DMS153 treated with DMSO at 0.1 percent for 48 hours (cell line): ENCODE measurements around the gene HTR3B.
"Not testable (repeated sequence)": the region's sequence is repeated elsewhere in the genome, so short reads cannot be mapped to it uniquely, and the experiment has no call there.

ENCODE experiments used
- DNase-seq: peaks from one replicate; lab custom pipeline; 2025; ENCODE audit not compliant: unreplicated experiment; lab: John Stamatoyannopoulos, UW

HTR3B gene

GRCh38 chr11:113904379-113905101 is at the start of gene HTR3B:
Gene HTR3B (plus strand): TSS chr11:113904796. CDS start chr11:113904934, 138 bp downstream.
- DNase-seq = no peak

GRCh38 chr11:113855803-113856202 is 48.8 kb upstream of the HTR3B start:
- no peak for DNase-seq

- DNase-seq = no peak
Observed at GRCh38 chr11:113856966-113857759, 47.4 kb upstream of the HTR3B start.

GRCh38 chr11:113859665-113860064 is 44.9 kb upstream of the HTR3B start:
- DNase-seq = no peak

GRCh38 chr11:113862435-113862834 is 42.2 kb upstream of the HTR3B start:
- no peak for DNase-seq

- no peak for DNase-seq
Observed at GRCh38 chr11:113864410-113864809, 40.2 kb upstream of the HTR3B start.

- no peak for DNase-seq
Observed at GRCh38 chr11:113865873-113866272, 38.7 kb upstream of the HTR3B start.

- DNase-seq = no peak
Observed at GRCh38 chr11:113867843-113868503, 36.6 kb upstream of the HTR3B start.

GRCh38 chr11:113871336-113871735 is 33.3 kb upstream of the HTR3B start:
- no peak for DNase-seq

- no peak for DNase-seq
Observed at GRCh38 chr11:113873236-113873626, 31.4 kb upstream of the HTR3B start.

- no peak for DNase-seq
Observed at GRCh38 chr11:113874096-113874495, 30.5 kb upstream of the HTR3B start.

GRCh38 chr11:113874581-113875233 is 29.9 kb upstream of the HTR3B start:
- no peak for DNase-seq

GRCh38 chr11:113875234-113876073 is 29.1 kb upstream of the HTR3B start, which contains the start of gene USP28:
Gene USP28 (minus strand): TSS chr11:113875572. CDS start chr11:113875501, 71 bp downstream.
- DNase-seq = peak; percentile 87

GRCh38 chr11:113876074-113876797 is 28.4 kb upstream of the HTR3B start:
- DNase-seq = no peak

GRCh38 chr11:113876798-113877669 is 27.6 kb upstream of the HTR3B start:
- no peak for DNase-seq

GRCh38 chr11:113877670-113878055 is 26.9 kb upstream of the HTR3B start:
- no peak for DNase-seq

GRCh38 chr11:113879446-113879845 is 25.1 kb upstream of the HTR3B start:
- DNase-seq = not testable (repeated sequence)

GRCh38 chr11:113880971-113881370 is 23.6 kb upstream of the HTR3B start:
- no peak for DNase-seq

GRCh38 chr11:113881856-113882255 is 22.7 kb upstream of the HTR3B start:
- no peak for DNase-seq
